DND-41 (cell line): ENCODE results near the gene SLC2A13.

Experiments
- ATAC-seq: fragments of 200-7000 bp; cut with Tn5 transposase; 3 replicates; pipeline ENCODE4 v1.9.1; 2021; ENCODE audit warnings: low read depth; ENCODE audit not compliant: insufficient read depth
- DNase-seq: peaks from one replicate; pipeline ENCODE4 v3.0.0-alpha.2; 2020
- H2AFZ ChIP-seq: 2 replicates; pipeline ENCODE4 v1.6.0; 2012; ENCODE audit warnings: low read depth, low read length
- H3K27ac ChIP-seq: 2 replicates; pipeline ENCODE4 v1.5.1; 2012; ENCODE audit warnings: low read length, inconsistent platforms
- H3K27me3 ChIP-seq: fragments of 200-600 bp; sonication (generic); 2 replicates; pipeline ENCODE4 v1.6.0; 2012; ENCODE audit warnings: low read length, mild to moderate bottlenecking, inconsistent platforms; ENCODE audit not compliant: insufficient read depth, poor library complexity
- H3K36me3 ChIP-seq: 2 replicates; pipeline ENCODE4 v1.5.1; 2012; ENCODE audit warnings: low read length, inconsistent platforms; ENCODE audit not compliant: insufficient read depth
- H3K4me1 ChIP-seq: 2 replicates; pipeline ENCODE4 v1.5.1; 2012; ENCODE audit warnings: mild to moderate bottlenecking, low read length; ENCODE audit not compliant: insufficient read depth
- H3K4me2 ChIP-seq: 2 replicates; pipeline ENCODE4 v1.6.0; 2012; ENCODE audit warnings: mild to moderate bottlenecking, moderate library complexity, low read length, inconsistent platforms; ENCODE audit not compliant: insufficient read depth
- H3K4me3 ChIP-seq, 2 experiments: fragments of 200-600 bp in 1 of 2; shearing (Covaris generic) in 1 of 2; 2 replicates each; pipeline ENCODE4 v1.5.1; 2012 to 2016; ENCODE audit warnings: inconsistent platforms in 2 of 2, low read length in 2 of 2, mild to moderate bottlenecking in 2 of 2, low read depth in 1 of 2, moderate library complexity in 1 of 2
- H3K79me2 ChIP-seq: 2 replicates; pipeline ENCODE4 v1.6.0; 2012; ENCODE audit warnings: low read length, inconsistent platforms; ENCODE audit not compliant: insufficient read depth
- H3K9ac ChIP-seq: 2 replicates; pipeline ENCODE4 v1.6.0; 2012; ENCODE audit warnings: low read depth, mild to moderate bottlenecking, inconsistent platforms, low read length, moderate library complexity
- H3K9me3 ChIP-seq: 2 replicates; pipeline ENCODE4 v1.5.1; 2012; ENCODE audit warnings: low read length, moderate library complexity, mild to moderate bottlenecking, inconsistent platforms; ENCODE audit not compliant: insufficient read depth, severe bottlenecking
- H4K20me1 ChIP-seq: 2 replicates; pipeline ENCODE4 v1.6.0; 2012; ENCODE audit warnings: low read length; ENCODE audit not compliant: insufficient read depth
- CTCF ChIP-seq: IDR thresholded peaks from 2 replicates; pipeline ENCODE4 v1.5.1; 2012; ENCODE audit warnings: borderline replicate concordance, low read length, moderate library complexity, mild to moderate bottlenecking; ENCODE audit not compliant: poor library complexity, severe bottlenecking; ENCODE audit errors: extremely low read depth
- EZH2 ChIP-seq: IDR thresholded peaks from 3 replicates; pipeline ENCODE4 v1.6.1; 2012; ENCODE audit warnings: borderline replicate concordance, low read depth, mild to moderate bottlenecking, moderate library complexity, low read length, inconsistent platforms; ENCODE audit not compliant: severe bottlenecking

SLC2A13 gene

GRCh38 chr12:39713552-39713951 lies 392.3 kb downstream of the SLC2A13 start:
- no peak overlapping the region for H3K9ac ChIP-seq
- no peak overlapping the region for H3K4me3 ChIP-seq
- no peaks in the 10 kb centered on the region for H3K79me2 ChIP-seq
- DNase-seq (no peak), ATAC-seq (no peak)
- H3K9me3 ChIP-seq = peaks cover 11% of the 10 kb centered on the region
- H2AFZ ChIP-seq = no peak overlapping the region
- H3K27ac ChIP-seq = no peak overlapping the region
- no peaks in the 10 kb centered on the region for H3K4me1 ChIP-seq
- no peak overlapping the region for H3K4me2 ChIP-seq
- H3K36me3 ChIP-seq = no peaks in the 10 kb centered on the region
- TF ChIP-seq EZH2 (no peak), CTCF (no peak)
- no peaks in the 10 kb centered on the region for H3K27me3 ChIP-seq
- no peaks in the 10 kb centered on the region for H4K20me1 ChIP-seq

DNA sequence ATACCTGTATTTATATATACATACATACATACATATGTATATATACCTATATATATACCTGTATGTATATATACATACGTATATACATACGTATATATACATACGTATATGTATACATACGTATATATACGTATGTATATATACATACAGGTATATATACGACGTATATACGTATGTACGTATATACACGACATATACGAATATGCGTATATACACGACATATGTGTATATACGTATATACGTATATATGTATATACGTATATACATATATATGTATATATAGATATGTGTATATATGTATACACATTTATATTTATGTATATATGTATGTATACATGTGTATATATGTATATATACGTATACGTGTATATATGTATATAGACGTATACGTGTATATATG lies 393.5 kb downstream of the SLC2A13 start:
- no peaks in the 10 kb centered on the region for H3K4me1 ChIP-seq
- no peak overlapping the region for H3K4me2 ChIP-seq
- TF ChIP-seq CTCF (no peak), EZH2 (no peak)
- H3K27ac ChIP-seq = no peak overlapping the region
- H3K27me3 ChIP-seq = no peaks in the 10 kb centered on the region
- ATAC-seq (no peak), DNase-seq (no peak)
- H3K4me3 ChIP-seq = no peak overlapping the region
- no peak overlapping the region for H2AFZ ChIP-seq
- H3K9ac ChIP-seq = no peak overlapping the region
- no peaks in the 10 kb centered on the region for H3K36me3 ChIP-seq
- peaks cover 11% of the 10 kb centered on the region for H3K9me3 ChIP-seq
- no peaks in the 10 kb centered on the region for H4K20me1 ChIP-seq
- no peaks in the 10 kb centered on the region for H3K79me2 ChIP-seq
